Stimulated activated CD8-positive, alpha-beta memory T cell treated with anti-CD3 and anti-CD28 coated beads, Interleukin-2, amount 100 ng/mL, for 48 hours (primary cell): ENCODE data around the gene SLC39A2.
"Not testable (repeated sequence)": the region's sequence is repeated elsewhere in the genome, so short reads cannot be mapped to it uniquely, and the experiment has no call there.

Experiments
- DNase-seq, 2 donors: peaks; one replicate each; pipeline ENCODE4 v3.0.0-alpha.2; 2020; ENCODE audit warnings: low read depth in 2 of 2

Gene SLC39A2

GRCh38 chr14:21025371-21026273 lies 26.5 kb downstream of the SLC39A2 start:
- DNase-seq, result no peak

- no peak for DNase-seq
Observed at GRCh38 chr14:21026274-21026987, 27.3 kb downstream of the SLC39A2 start.

- no peak for DNase-seq
Observed at GRCh38 chr14:21026988-21027315, 27.9 kb downstream of the SLC39A2 start.

GRCh38 chr14:21029917-21030316 lies 30.8 kb downstream of the SLC39A2 start, which contains the start of gene TPPP2:
Gene TPPP2, plus strand, starts transcription at chr14:21030217. Its CDS starts 365 bp downstream, at chr14:21030582.
- no peak for DNase-seq

- DNase-seq, result no peak
Observed at GRCh38 chr14:21030531-21030930, 31.4 kb downstream of the SLC39A2 start.

GRCh38 chr14:21032326-21033132 lies 33.4 kb downstream of the SLC39A2 start:
- DNase-seq, result no peak

GRCh38 chr14:21033133-21033698 lies 34.1 kb downstream of the SLC39A2 start:
- no peak for DNase-seq

GRCh38 chr14:21034707-21035106 lies 35.6 kb downstream of the SLC39A2 start, which contains the start of gene RNASE13:
Gene RNASE13, minus strand, starts transcription at chr14:21034807. Its CDS starts 519 bp downstream, at chr14:21034288.
- no peak for DNase-seq

- DNase-seq, result no peak
Observed at GRCh38 chr14:21036751-21037150, 37.7 kb downstream of the SLC39A2 start.

- no peak for DNase-seq
Observed at GRCh38 chr14:21037156-21037555, 38.1 kb downstream of the SLC39A2 start.

GRCh38 chr14:21038441-21039422 lies 39.6 kb downstream of the SLC39A2 start:
- DNase-seq, result no peak

GRCh38 chr14:21039585-21040369 lies 40.7 kb downstream of the SLC39A2 start:
- DNase-seq, result no peak

GRCh38 chr14:21040370-21040925 lies 41.4 kb downstream of the SLC39A2 start:
- no peak for DNase-seq

GRCh38 chr14:21040941-21041340 lies 41.8 kb downstream of the SLC39A2 start:
- DNase-seq, result not testable (repeated sequence)

GRCh38 chr14:21041676-21042433 lies 42.8 kb downstream of the SLC39A2 start, which contains the start of gene RNASE7:
Gene RNASE7, plus strand, starts transcription at chr14:21042362. Its CDS starts 631 bp downstream, at chr14:21042993.
- no peak for DNase-seq

GRCh38 chr14:21042918-21043317 lies 43.8 kb downstream of the SLC39A2 start:
- DNase-seq, result no peak

- DNase-seq, result no peak
Observed at GRCh38 chr14:21043387-21043973, 44.4 kb downstream of the SLC39A2 start.
